ENCODE results near the gene C11orf24.

The C11orf24 gene

GRCh38 chr11:68311160-68312116, 39.7 kb upstream of the C11orf24 start:
- no peaks in the 10 kb centered on the region for H3K27me3 ChIP-seq (ENCODE audit: control insufficient read depth in 2 of 2, insufficient read depth in 2 of 2, low read length in 2 of 2)
- no peak overlapping the region for H3K9ac ChIP-seq (ENCODE audit: low read depth in 1 of 2, low read length in 2 of 2)
- no peak overlapping the region for H3K4me3 ChIP-seq (ENCODE audit: low read length in 2 of 2)
- H3K36me3 ChIP-seq (ENCODE audit: control insufficient read depth in 2 of 2, insufficient read depth in 2 of 2, low read length in 2 of 2): no peaks in the 10 kb centered on the region
- no peaks in the 10 kb centered on the region for H3K9me3 ChIP-seq (ENCODE audit: control insufficient read depth in 2 of 2, low read length in 2 of 2)
- H3K4me1 ChIP-seq (ENCODE audit: control insufficient read depth in 2 of 2, insufficient read depth in 2 of 2, low read length in 2 of 2): peaks cover 23 to 26% of the 10 kb centered on the region in 2 donors
- peak overlapping the region; percentile 40 to 52 for H3K27ac ChIP-seq (ENCODE audit: low read depth in 2 of 2, low read length in 2 of 2)

GRCh38 chr11:68309621-68310185, 37.9 kb upstream of the C11orf24 start:
- H3K36me3 ChIP-seq (ENCODE audit: control insufficient read depth in 2 of 2, insufficient read depth in 2 of 2, low read length in 2 of 2): no peaks in the 10 kb centered on the region
- H3K4me3 ChIP-seq (ENCODE audit: low read length in 2 of 2): no peak overlapping the region
- H3K9ac ChIP-seq (ENCODE audit: low read depth in 1 of 2, low read length in 2 of 2): no peak overlapping the region
- H3K4me1 ChIP-seq (ENCODE audit: control insufficient read depth in 2 of 2, insufficient read depth in 2 of 2, low read length in 2 of 2): peaks cover 14% of the 10 kb centered on the region in 2 donors
- no peaks in the 10 kb centered on the region for H3K27me3 ChIP-seq (ENCODE audit: control insufficient read depth in 2 of 2, insufficient read depth in 2 of 2, low read length in 2 of 2)
- H3K9me3 ChIP-seq (ENCODE audit: control insufficient read depth in 2 of 2, low read length in 2 of 2): no peaks in the 10 kb centered on the region
- no peak overlapping the region for H3K27ac ChIP-seq (ENCODE audit: low read depth in 2 of 2, low read length in 2 of 2)

- H3K9ac ChIP-seq (ENCODE audit: low read depth in 1 of 2, low read length in 2 of 2): no peak overlapping the region
- no peaks in the 10 kb centered on the region for H3K9me3 ChIP-seq (ENCODE audit: control insufficient read depth in 2 of 2, low read length in 2 of 2)
- peaks cover 2 to 6% of the 10 kb centered on the region in 2 donors for H3K4me1 ChIP-seq (ENCODE audit: control insufficient read depth in 2 of 2, insufficient read depth in 2 of 2, low read length in 2 of 2)
- H3K27ac ChIP-seq (ENCODE audit: low read depth in 2 of 2, low read length in 2 of 2): no peak overlapping the region
- no peaks in the 10 kb centered on the region for H3K36me3 ChIP-seq (ENCODE audit: control insufficient read depth in 2 of 2, insufficient read depth in 2 of 2, low read length in 2 of 2)
- H3K27me3 ChIP-seq (ENCODE audit: control insufficient read depth in 2 of 2, insufficient read depth in 2 of 2, low read length in 2 of 2): no peaks in the 10 kb centered on the region
- H3K4me3 ChIP-seq (ENCODE audit: low read length in 2 of 2): no peak overlapping the region
Measured at GRCh38 chr11:68308068-68308467, 36.3 kb upstream of the C11orf24 start.

GRCh38 chr11:68306636-68307035, 34.9 kb upstream of the C11orf24 start:
- peaks cover 10 to 17% of the 10 kb centered on the region in 2 donors for H3K4me1 ChIP-seq (ENCODE audit: control insufficient read depth in 2 of 2, insufficient read depth in 2 of 2, low read length in 2 of 2)
- no peak overlapping the region for H3K4me3 ChIP-seq (ENCODE audit: low read length in 2 of 2)
- no peak overlapping the region for H3K9ac ChIP-seq (ENCODE audit: low read depth in 1 of 2, low read length in 2 of 2)

GRCh38 chr11:68303982-68304780, 32.4 kb upstream of the C11orf24 start:
- H3K4me1 ChIP-seq (ENCODE audit: control insufficient read depth in 2 of 2, insufficient read depth in 2 of 2, low read length in 2 of 2): peaks cover 13 to 18% of the 10 kb centered on the region in 2 donors
- H3K9ac ChIP-seq (ENCODE audit: low read depth in 1 of 2, low read length in 2 of 2): no peak overlapping the region
- H3K36me3 ChIP-seq (ENCODE audit: control insufficient read depth in 2 of 2, insufficient read depth in 2 of 2, low read length in 2 of 2): no peaks in the 10 kb centered on the region
- no peak overlapping the region for H3K27ac ChIP-seq (ENCODE audit: low read depth in 2 of 2, low read length in 2 of 2)
- no peaks in the 10 kb centered on the region for H3K9me3 ChIP-seq (ENCODE audit: control insufficient read depth in 2 of 2, low read length in 2 of 2)
- no peaks in the 10 kb centered on the region for H3K27me3 ChIP-seq (ENCODE audit: control insufficient read depth in 2 of 2, insufficient read depth in 2 of 2, low read length in 2 of 2)
- H3K4me3 ChIP-seq (ENCODE audit: low read length in 2 of 2): no peak overlapping the region

More at GRCh38 chr11:68306636-68307035, 34.9 kb upstream of the C11orf24 start:
- Histone ChIP-seq H3K27me3 (ENCODE audit: control insufficient read depth in 2 of 2, insufficient read depth in 2 of 2, low read length in 2 of 2) (no peaks in the 10 kb centered on the region), H3K27ac (ENCODE audit: low read depth in 2 of 2, low read length in 2 of 2) (no peak overlapping the region), H3K36me3 (ENCODE audit: control insufficient read depth in 2 of 2, insufficient read depth in 2 of 2, low read length in 2 of 2) (no peaks in the 10 kb centered on the region), H3K9me3 (ENCODE audit: control insufficient read depth in 2 of 2, low read length in 2 of 2) (no peaks in the 10 kb centered on the region)

- H3K9ac ChIP-seq (ENCODE audit: low read depth in 1 of 2, low read length in 2 of 2): no peak overlapping the region
- no peaks in the 10 kb centered on the region for H3K27me3 ChIP-seq (ENCODE audit: control insufficient read depth in 2 of 2, insufficient read depth in 2 of 2, low read length in 2 of 2)
- H3K27ac ChIP-seq (ENCODE audit: low read depth in 2 of 2, low read length in 2 of 2): peak overlapping the region; percentile 36 to 43
- no peak overlapping the region for H3K4me3 ChIP-seq (ENCODE audit: low read length in 2 of 2)
- H3K36me3 ChIP-seq (ENCODE audit: control insufficient read depth in 2 of 2, insufficient read depth in 2 of 2, low read length in 2 of 2): no peaks in the 10 kb centered on the region
- H3K4me1 ChIP-seq (ENCODE audit: control insufficient read depth in 2 of 2, insufficient read depth in 2 of 2, low read length in 2 of 2): peaks cover 24 to 28% of the 10 kb centered on the region in 2 donors
- no peaks in the 10 kb centered on the region for H3K9me3 ChIP-seq (ENCODE audit: control insufficient read depth in 2 of 2, low read length in 2 of 2)
Measured at GRCh38 chr11:68303083-68303482, 31.3 kb upstream of the C11orf24 start.

- no peak overlapping the region for H3K4me3 ChIP-seq (ENCODE audit: low read length in 2 of 2)
- peaks cover 27 to 31% of the 10 kb centered on the region in 2 donors for H3K4me1 ChIP-seq (ENCODE audit: control insufficient read depth in 2 of 2, insufficient read depth in 2 of 2, low read length in 2 of 2)
- no peaks in the 10 kb centered on the region for H3K9me3 ChIP-seq (ENCODE audit: control insufficient read depth in 2 of 2, low read length in 2 of 2)
- H3K27me3 ChIP-seq (ENCODE audit: control insufficient read depth in 2 of 2, insufficient read depth in 2 of 2, low read length in 2 of 2): no peaks in the 10 kb centered on the region
- H3K9ac ChIP-seq (ENCODE audit: low read depth in 1 of 2, low read length in 2 of 2): peak overlapping the region in 1 of 2 donors; percentile 5
- peak overlapping the region; percentile 68 to 74 for H3K27ac ChIP-seq (ENCODE audit: low read depth in 2 of 2, low read length in 2 of 2)
- H3K36me3 ChIP-seq (ENCODE audit: control insufficient read depth in 2 of 2, insufficient read depth in 2 of 2, low read length in 2 of 2): no peaks in the 10 kb centered on the region
Measured at GRCh38 chr11:68302670-68303069, 30.9 kb upstream of the C11orf24 start.

- H3K36me3 ChIP-seq (ENCODE audit: control insufficient read depth in 2 of 2, insufficient read depth in 2 of 2, low read length in 2 of 2): no peaks in the 10 kb centered on the region
- H3K27me3 ChIP-seq (ENCODE audit: control insufficient read depth in 2 of 2, insufficient read depth in 2 of 2, low read length in 2 of 2): no peaks in the 10 kb centered on the region
- H3K9me3 ChIP-seq (ENCODE audit: control insufficient read depth in 2 of 2, low read length in 2 of 2): no peaks in the 10 kb centered on the region
- H3K27ac ChIP-seq (ENCODE audit: low read depth in 2 of 2, low read length in 2 of 2): peak overlapping the region; percentile 68 to 74
- peaks cover 31 to 35% of the 10 kb centered on the region in 2 donors for H3K4me1 ChIP-seq (ENCODE audit: control insufficient read depth in 2 of 2, insufficient read depth in 2 of 2, low read length in 2 of 2)
- peak overlapping the region in 1 of 2 donors; percentile 5 for H3K9ac ChIP-seq (ENCODE audit: low read depth in 1 of 2, low read length in 2 of 2)
- H3K4me3 ChIP-seq (ENCODE audit: low read length in 2 of 2): no peak overlapping the region
Measured at GRCh38 chr11:68302256-68302655, 30.5 kb upstream of the C11orf24 start.

- Histone ChIP-seq H3K27me3 (ENCODE audit: control insufficient read depth in 2 of 2, insufficient read depth in 2 of 2, low read length in 2 of 2) (no peaks in the 10 kb centered on the region), H3K9me3 (ENCODE audit: control insufficient read depth in 2 of 2, low read length in 2 of 2) (no peaks in the 10 kb centered on the region), H3K4me3 (ENCODE audit: low read length in 2 of 2) (no peak overlapping the region), H3K4me1 (ENCODE audit: control insufficient read depth in 2 of 2, insufficient read depth in 2 of 2, low read length in 2 of 2) (peaks cover 36 to 46% of the 10 kb centered on the region in 2 donors), H3K36me3 (ENCODE audit: control insufficient read depth in 2 of 2, insufficient read depth in 2 of 2, low read length in 2 of 2) (no peaks in the 10 kb centered on the region), H3K9ac (ENCODE audit: low read depth in 1 of 2, low read length in 2 of 2) (no peak overlapping the region), H3K27ac (ENCODE audit: low read depth in 2 of 2, low read length in 2 of 2) (no peak overlapping the region)
Measured at GRCh38 chr11:68300076-68300830, 28.5 kb upstream of the C11orf24 start.

Data from mucosa of rectum (tissue), 2 donors.